OCI-LY1 (cell line): ENCODE measurements around the gene INHBC.

ENCODE experiments used
- H2AFZ ChIP-seq: fragments of 200-600 bp; sonication (generic), shearing (Covaris generic); 2 replicates; pipeline ENCODE4 v1.6.0; 2014; ENCODE audit warnings: antibody characterized with exemption, mild to moderate bottlenecking, low read length
- H3F3A ChIP-seq: fragments of 200-600 bp; sonication (generic), shearing (Covaris generic); 2 replicates; pipeline ENCODE4 v1.6.0; 2014; ENCODE audit warnings: mild to moderate bottlenecking, antibody characterized with exemption, low read length, moderate library complexity; ENCODE audit not compliant: insufficient read depth
- H3K27ac ChIP-seq: fragments of 200-600 bp; sonication (generic); 2 replicates; pipeline ENCODE4 v1.5.1; 2014; ENCODE audit warnings: low read length, mixed run types, mild to moderate bottlenecking, low read depth; ENCODE audit not compliant: poor library complexity, severe bottlenecking
- H3K27me3 ChIP-seq: fragments of 200-600 bp; sonication (generic); 2 replicates; pipeline ENCODE4 v1.6.0; 2014; ENCODE audit warnings: antibody characterized with exemption, mild to moderate bottlenecking, low read length, moderate library complexity; ENCODE audit not compliant: insufficient read depth
- H3K36me3 ChIP-seq: fragments of 200-600 bp; sonication (generic); 2 replicates; pipeline ENCODE4 v1.6.1; 2014; ENCODE audit warnings: mild to moderate bottlenecking, antibody characterized with exemption, low read length, moderate library complexity, mixed read lengths; ENCODE audit not compliant: insufficient read depth
- H3K4me1 ChIP-seq: fragments of 200-600 bp; sonication (generic); 2 replicates; pipeline ENCODE4 v1.5.1; 2014; ENCODE audit warnings: mild to moderate bottlenecking, low read length, moderate library complexity; ENCODE audit not compliant: insufficient read depth, severe bottlenecking
- H3K4me2 ChIP-seq: fragments of 200-600 bp; sonication (generic), shearing (Covaris generic); 2 replicates; pipeline ENCODE4 v1.6.1; 2014; ENCODE audit warnings: low read length
- H3K4me3 ChIP-seq: fragments of 200-600 bp; sonication (generic); 2 replicates; pipeline ENCODE4 v1.5.1; 2014; ENCODE audit warnings: low read length, low read depth, mild to moderate bottlenecking, mixed read lengths; ENCODE audit not compliant: poor library complexity, severe bottlenecking
- H3K79me2 ChIP-seq: fragments of 200-600 bp; shearing (Covaris generic); 2 replicates; pipeline ENCODE4 v1.6.1; 2016; ENCODE audit warnings: mixed run types, low read length, mixed read lengths; ENCODE audit not compliant: insufficient read depth
- H3K9ac ChIP-seq: fragments of 200-600 bp; sonication (generic), shearing (Covaris generic); 2 replicates; pipeline ENCODE4 v1.6.1; 2014; ENCODE audit warnings: mild to moderate bottlenecking, low read length, mixed read lengths
- H3K9me2 ChIP-seq: fragments of 200-600 bp; sonication (generic), shearing (Covaris generic); 2 replicates; pipeline ENCODE4 v1.6.1; 2014; ENCODE audit warnings: low read depth, mild to moderate bottlenecking, low read length, mixed read lengths
- H3K9me3 ChIP-seq: fragments of 200-600 bp; shearing (Covaris generic); 2 replicates; pipeline ENCODE4 v1.6.1; 2014; ENCODE audit warnings: low read length, mixed read lengths
- H4K20me1 ChIP-seq: fragments of 200-600 bp; sonication (generic), shearing (Covaris generic); 2 replicates; pipeline ENCODE4 v1.6.0; 2016; ENCODE audit warnings: mild to moderate bottlenecking, low read length; ENCODE audit not compliant: insufficient read depth
- CTCF ChIP-seq: fragments of 200-600 bp; sonication (generic), shearing (Covaris generic); IDR thresholded peaks from 2 replicates; pipeline ENCODE4 v1.5.1; 2017; ENCODE audit warnings: mild to moderate bottlenecking, antibody characterized with exemption, low read length, moderate library complexity, mixed read lengths
- EZH2 ChIP-seq: fragments of 200-600 bp; sonication (generic), shearing (Covaris generic); IDR thresholded peaks from 2 replicates; pipeline ENCODE4 v1.8.0; 2017; ENCODE audit warnings: borderline replicate concordance, mixed run types, mild to moderate bottlenecking, antibody characterized with exemption, low read length, moderate library complexity, mixed read lengths

The INHBC gene

GRCh38 chr12:57461276-57461916, 26.8 kb downstream of the INHBC start:
- Histone ChIP-seq H3F3A (no peaks in the 10 kb centered on the region), H3K36me3 (no peaks in the 10 kb centered on the region), H4K20me1 (no peaks in the 10 kb centered on the region), H3K9me2 (no peaks in the 10 kb centered on the region), H3K4me2 (peak overlapping the region; percentile 92), H3K9ac (peak overlapping the region; percentile 76), H3K9me3 (no peaks in the 10 kb centered on the region), H3K27me3 (no peaks in the 10 kb centered on the region; the same call in 1 of the 2 replicates), H3K4me1 (peaks cover 26% of the 10 kb centered on the region), H2AFZ (peak overlapping the region; percentile 33; the same call in 1 of the 2 replicates), H3K79me2 (no peaks in the 10 kb centered on the region), H3K4me3 (peak overlapping the region; percentile 67), H3K27ac (peak overlapping the region; percentile 31)
- TF ChIP-seq CTCF (no peak), EZH2 (no peak)

- H3K27ac ChIP-seq, result peak overlapping the region; percentile 28
Observed at GRCh38 chr12:57461917-57462250, 27.3 kb downstream of the INHBC start.

GRCh38 chr12:57462251-57462911, 27.8 kb downstream of the INHBC start:
- no peaks in the 10 kb centered on the region for H4K20me1 ChIP-seq
- H3K27ac ChIP-seq, result peak overlapping the region; percentile 57
- no peaks in the 10 kb centered on the region for H3K79me2 ChIP-seq
- H3F3A ChIP-seq, result no peaks in the 10 kb centered on the region
- H3K4me3 ChIP-seq, result peak overlapping the region; percentile 67
- peak overlapping the region; percentile 92 for H3K4me2 ChIP-seq
- H3K9me2 ChIP-seq, result no peaks in the 10 kb centered on the region
- H3K27me3 ChIP-seq, result peaks cover 4% of the 10 kb centered on the region; the same call in 1 of the 2 replicates
- H3K4me1 ChIP-seq, result peaks cover 30% of the 10 kb centered on the region
- H2AFZ ChIP-seq, result peak overlapping the region; percentile 33; the same call in 1 of the 2 replicates
- peak overlapping the region; percentile 76 for H3K9ac ChIP-seq
- no peaks in the 10 kb centered on the region for H3K36me3 ChIP-seq
- peak; percentile 95 for TF ChIP-seq CTCF
- TF ChIP-seq EZH2, result no peak
- no peaks in the 10 kb centered on the region for H3K9me3 ChIP-seq

More at GRCh38 chr12:57461917-57462250, 27.3 kb downstream of the INHBC start:
- Histone ChIP-seq H2AFZ (peak overlapping the region; percentile 33; the same call in 1 of the 2 replicates), H3K9ac (peak overlapping the region; percentile 76), H3K4me2 (peak overlapping the region; percentile 92), H3K79me2 (no peaks in the 10 kb centered on the region), H4K20me1 (no peaks in the 10 kb centered on the region), H3K27me3 (peaks cover 1% of the 10 kb centered on the region; the same call in 1 of the 2 replicates), H3K4me1 (peaks cover 26% of the 10 kb centered on the region), H3K36me3 (no peaks in the 10 kb centered on the region), H3F3A (no peaks in the 10 kb centered on the region), H3K9me3 (no peaks in the 10 kb centered on the region), H3K9me2 (no peaks in the 10 kb centered on the region), H3K4me3 (peak overlapping the region; percentile 67)
- TF ChIP-seq EZH2 (no peak), CTCF (no peak)
